Endothelial cell of umbilical vein (primary cell): ENCODE measurements around the gene TMTC1. TPM values are rescaled to one million over a fixed set of nuclear protein-coding genes. Genes with fewer than 3 reads are reported as not detected.

Source experiments
- BruUV-seq: library from RNA; stranded (reverse); fragments of 400-500 nt; replicated peaks from 2 replicates; lab custom pipeline; 2021; lab: Mats Ljungman, UMichigan
- CTCF ChIA-PET: fragments of 300-600, 350-600 bp; sonication (Branson Sonifier 250); formaldehyde crosslinking; loops from one replicate; lab custom pipeline; 2021; ENCODE audit warnings: antibody characterized with exemption, inconsistent platforms; lab: Charles Lee
- POLR2A ChIA-PET: fragments of 300-600, 350-600 bp; sonication (Branson Sonifier 250); formaldehyde crosslinking; loops from one replicate; lab custom pipeline; 2021; ENCODE audit warnings: antibody characterized with exemption, inconsistent platforms; lab: Charles Lee
- DNase-seq: peaks from one replicate; pipeline ENCODE4 v3.0.0-alpha.2; 2011; ENCODE audit warnings: low read depth, low spot score
- FAIRE-seq: peaks from 2 replicates; lab custom pipeline; 2011; peaks lifted over from hg19 to GRCh38; lab: Jason Lieb, UNC
- H2AFZ ChIP-seq: 2 replicates; pipeline ENCODE4 v1.6.0; 2012; ENCODE audit warnings: low read depth, low read length, control low read depth, inconsistent platforms
- H3K27ac ChIP-seq: 2 replicates; pipeline ENCODE4 v1.5.1; 2011; ENCODE audit warnings: low read depth, mild to moderate bottlenecking, control low read depth, low read length, moderate library complexity; ENCODE audit not compliant: insufficient read depth
- H3K27me3 ChIP-seq, 2 experiments: 2 replicates each; pipeline versions ENCODE4 v1.6.0 to v1.6.1; 2011; ENCODE audit warnings: low read length in 2 of 2, mixed read lengths in 1 of 2; ENCODE audit not compliant: control insufficient read depth in 2 of 2, insufficient read depth in 2 of 2
- H3K36me3 ChIP-seq, 2 experiments: 2 replicates in 1 of 2; 3 replicates in 1 of 2; pipeline ENCODE4 v1.5.1; 2011; ENCODE audit warnings: low read length in 2 of 2, mild to moderate bottlenecking in 1 of 2, moderate library complexity in 1 of 2; ENCODE audit not compliant: control insufficient read depth in 2 of 2, insufficient read depth in 2 of 2; ENCODE audit errors: extremely low read depth in 1 of 2
- H3K4me1 ChIP-seq: 3 replicates; pipeline ENCODE4 v1.5.1; 2011; ENCODE audit warnings: mild to moderate bottlenecking, low read length; ENCODE audit not compliant: control insufficient read depth, insufficient read depth; ENCODE audit errors: extremely low read depth
- H3K4me2 ChIP-seq: 2 replicates; pipeline ENCODE4 v1.6.1; 2011; ENCODE audit warnings: low read length, control low read depth, mixed read lengths; ENCODE audit not compliant: insufficient read depth
- H3K4me3 ChIP-seq, 3 experiments: fragments of 200-600 bp in 1 of 3; sonication (generic), shearing (Covaris generic) in 1 of 3; replicated peaks in 1 of 3; 2 replicates each; pipeline ENCODE4 v1.5.1; 2011 to 2016; ENCODE audit warnings: control low read depth in 3 of 3, low read length in 3 of 3, mild to moderate bottlenecking in 2 of 3, inconsistent platforms in 1 of 3, low read depth in 1 of 3, moderate library complexity in 1 of 3; ENCODE audit not compliant: insufficient read depth in 1 of 3
- H3K79me2 ChIP-seq: 2 replicates; pipeline ENCODE4 v1.6.0; 2012; ENCODE audit warnings: low read length, inconsistent platforms; ENCODE audit not compliant: control insufficient read depth, insufficient read depth
- H3K9ac ChIP-seq: replicated peaks from 2 replicates; pipeline ENCODE3; 2011; ENCODE audit warnings: low read length, control low read depth; ENCODE audit not compliant: insufficient read depth; ENCODE audit errors: extremely low read depth
- H3K9me1 ChIP-seq: replicated peaks from 3 replicates; pipeline ENCODE4 v1.6.0; 2011; ENCODE audit warnings: mild to moderate bottlenecking, low read length; ENCODE audit not compliant: control insufficient read depth, insufficient read depth; ENCODE audit errors: extremely low read depth
- H3K9me3 ChIP-seq: replicated peaks from 2 replicates; pipeline ENCODE4 v1.5.1; 2012; ENCODE audit warnings: low read length, inconsistent platforms; ENCODE audit not compliant: control insufficient read depth, insufficient read depth
- H4K20me1 ChIP-seq: replicated peaks from 2 replicates; pipeline ENCODE3; 2011; ENCODE audit warnings: mild to moderate bottlenecking, low read length; ENCODE audit not compliant: control insufficient read depth, insufficient read depth; ENCODE audit errors: extremely low read depth
- EZH2 ChIP-seq: IDR thresholded peaks from 2 replicates; pipeline ENCODE4 v1.6.1; 2012; ENCODE audit warnings: borderline replicate concordance, low read depth, mild to moderate bottlenecking, moderate library complexity, low read length, inconsistent platforms; ENCODE audit not compliant: severe bottlenecking
- FOS ChIP-seq: IDR thresholded peaks from 2 replicates; pipeline ENCODE4 v1.6.1; 2011; ENCODE audit warnings: mild to moderate bottlenecking, low read length, moderate library complexity, borderline replicate concordance; ENCODE audit not compliant: insufficient read depth
- GATA2 ChIP-seq: IDR thresholded peaks from 2 replicates; pipeline ENCODE4 v1.7.0; 2011; ENCODE audit warnings: low read depth, mild to moderate bottlenecking, moderate library complexity, mixed read lengths, low read length; ENCODE audit not compliant: insufficient read length, insufficient read depth
- JUN ChIP-seq: IDR thresholded peaks from 2 replicates; pipeline ENCODE4 v1.6.1; 2011; ENCODE audit warnings: borderline replicate concordance, low read depth; ENCODE audit not compliant: insufficient read length, insufficient read depth
- MYC ChIP-seq: IDR thresholded peaks from one replicate; pipeline ENCODE4 v1.6.1; 2011; ENCODE audit warnings: mild to moderate bottlenecking, low read depth, low read length
- POLR2A ChIP-seq: IDR thresholded peaks from 2 replicates; pipeline ENCODE4 v1.6.1; 2012; ENCODE audit warnings: low read depth, mild to moderate bottlenecking, control low read depth, low read length
- POLR2AphosphoS5 ChIP-seq: IDR thresholded peaks from 2 replicates; pipeline ENCODE4 v1.6.1; 2012; ENCODE audit warnings: low read depth, mild to moderate bottlenecking, control low read depth, low read length, moderate library complexity; ENCODE audit not compliant: insufficient read depth
- dilution Hi-C: fragments of 300-500 bp; cut with MboI; formaldehyde crosslinking; loops from one replicate; pipeline ENCODE4 v1.15.0; 2019; ENCODE audit warnings: low sequenced_read_pairs; ENCODE audit not compliant: extremely low pct_ligation_motif_present
- intact Hi-C: fragments of 100-400 bp; cut with micrococcal nuclease; formaldehyde crosslinking; loops from one replicate; pipeline ENCODE4 v1.10.0; 2022
- polyA plus RNA-seq, 4 experiments: library from polyadenylated mRNA; depleted of rRNA in 3 of 4; stranded (reverse) in 3 of 4; unstranded in 1 of 4; fragments of >200 nt; gene quantifications; 2 replicates each; pipeline versions ENCODE4 v1.2.1 to v1.2.3, GENCODE V29; 2011 to 2012; ENCODE audit warnings: missing spikeins in 1 of 4
- total RNA-seq: library from RNA; stranded (reverse); gene quantifications from 2 replicates; pipeline ENCODE4 v1.2.3, GENCODE V29; 2021
- TF ChIP-seq, protein P1 (sequence below): IDR thresholded peaks from 2 replicates; pipeline ENCODE4 v1.6.1; 2011; ENCODE audit not compliant: insufficient read depth, insufficient read length
- TF ChIP-seq, protein P2 (sequence below), 2 donors: IDR thresholded peaks; 1 replicate in 1 of 2; 2 replicates in 1 of 2; pipeline ENCODE4 v1.5.1; 2011; ENCODE audit warnings: low read length in 2 of 2, mild to moderate bottlenecking in 2 of 2, moderate library complexity in 2 of 2, control low read depth in 1 of 2, inconsistent platforms in 1 of 2, low read depth in 1 of 2; ENCODE audit not compliant: insufficient read depth in 1 of 2; ENCODE audit errors: extremely low read depth in 1 of 2

TMTC1 gene
- total and polyA plus RNA-seq, 2 donors (not counting 3 experiments of a cell fraction or from before 2014, with no cell fraction given) = 5.4 to 5.9 TPM

DNA sequence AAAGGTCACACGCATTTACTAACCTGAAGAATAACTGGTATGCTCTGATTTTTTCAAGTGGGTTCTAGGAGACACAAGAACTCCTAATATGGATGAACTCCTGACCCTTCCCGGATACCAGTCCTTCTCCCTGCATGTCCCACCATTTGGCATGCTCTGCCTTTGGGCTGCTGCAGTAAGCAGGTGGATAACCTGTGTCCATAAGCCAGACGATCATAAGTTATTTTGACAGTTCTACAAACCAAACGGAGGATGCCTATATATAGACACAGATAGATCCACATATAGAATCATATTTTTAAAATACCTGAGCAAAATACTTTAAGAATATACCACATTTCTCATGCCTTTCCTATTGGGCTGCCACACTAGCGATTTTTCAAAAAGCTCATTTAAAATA is 49.4 kb downstream of the TMTC1 start:
- Histone ChIP-seq H3K4me1 (peaks cover 14% of the 10 kb centered on the region), H3K9me3 (no peaks in the 10 kb centered on the region), H3K27ac (no peak overlapping the region), H4K20me1 (no peaks in the 10 kb centered on the region), H3K4me2 (no peak overlapping the region), H2AFZ (no peak overlapping the region), H3K36me3 (no peaks in the 10 kb centered on the region), H3K79me2 (no peaks in the 10 kb centered on the region), H3K9ac (no peak overlapping the region), H3K27me3 (no peaks in the 10 kb centered on the region), H3K9me1 (no peaks in the 10 kb centered on the region), H3K4me3 (no peak overlapping the region)
- TF ChIP-seq MYC (no peak), POLR2AphosphoS5 (no peak), FOS (no peak), POLR2A (no peak), GATA2 (no peak), EZH2 (no peak)
- TF ChIP-seq, protein P1, sequence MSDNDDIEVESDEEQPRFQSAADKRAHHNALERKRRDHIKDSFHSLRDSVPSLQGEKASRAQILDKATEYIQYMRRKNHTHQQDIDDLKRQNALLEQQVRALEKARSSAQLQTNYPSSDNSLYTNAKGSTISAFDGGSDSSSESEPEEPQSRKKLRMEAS = no peak
- BruUV-seq = no TSS peak
- DNase-seq = no peak
- ChIA-PET CTCF (interaction anchor here (1.4 kb wide), 1 partner anchor 8 kb away, joined by 4 read pairs; no protein-coding TSS in a partner anchor), POLR2A (no interaction called here)
- FAIRE-seq = no peak
- dilution Hi-C loops (no loop called here), intact Hi-C loops (no loop called here)

DNA sequence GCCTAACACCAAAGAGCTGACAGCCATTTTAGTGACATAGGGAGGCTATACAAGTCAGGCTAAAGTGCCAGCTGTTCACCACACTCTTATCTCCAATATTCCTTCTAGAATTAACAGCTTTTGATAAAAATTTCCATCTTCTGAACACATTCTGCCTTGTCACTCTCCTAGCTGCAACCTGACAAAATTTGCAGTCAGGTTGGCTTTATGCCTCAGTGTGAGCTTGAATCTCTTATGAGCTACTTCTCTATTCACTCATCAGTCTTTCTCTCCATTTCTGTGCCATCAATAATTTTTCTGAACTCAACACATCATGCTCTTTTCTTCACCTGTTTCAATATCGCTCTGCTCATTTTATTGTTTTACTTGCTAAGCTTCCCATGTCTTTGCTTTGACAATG is 50.2 kb downstream of the TMTC1 start:
- no peak overlapping the region for H2AFZ ChIP-seq
- H3K9ac ChIP-seq = no peak overlapping the region
- ChIA-PET CTCF (interaction anchor here (1.4 kb wide), 1 partner anchor 9 kb away, joined by 4 read pairs; no protein-coding TSS in a partner anchor), POLR2A (no interaction called here)
- no peak for FAIRE-seq
- H3K9me1 ChIP-seq = no peaks in the 10 kb centered on the region
- no peaks in the 10 kb centered on the region for H3K79me2 ChIP-seq
- dilution Hi-C loops (no loop called here), intact Hi-C loops (no loop called here)
- DNase-seq = no peak
- no peaks in the 10 kb centered on the region for H3K27me3 ChIP-seq
- TF ChIP-seq GATA2 (no peak), POLR2AphosphoS5 (no peak), FOS (no peak), MYC (no peak), EZH2 (no peak), POLR2A (no peak), JUN (no peak)
- TF ChIP-seq, protein P2, sequence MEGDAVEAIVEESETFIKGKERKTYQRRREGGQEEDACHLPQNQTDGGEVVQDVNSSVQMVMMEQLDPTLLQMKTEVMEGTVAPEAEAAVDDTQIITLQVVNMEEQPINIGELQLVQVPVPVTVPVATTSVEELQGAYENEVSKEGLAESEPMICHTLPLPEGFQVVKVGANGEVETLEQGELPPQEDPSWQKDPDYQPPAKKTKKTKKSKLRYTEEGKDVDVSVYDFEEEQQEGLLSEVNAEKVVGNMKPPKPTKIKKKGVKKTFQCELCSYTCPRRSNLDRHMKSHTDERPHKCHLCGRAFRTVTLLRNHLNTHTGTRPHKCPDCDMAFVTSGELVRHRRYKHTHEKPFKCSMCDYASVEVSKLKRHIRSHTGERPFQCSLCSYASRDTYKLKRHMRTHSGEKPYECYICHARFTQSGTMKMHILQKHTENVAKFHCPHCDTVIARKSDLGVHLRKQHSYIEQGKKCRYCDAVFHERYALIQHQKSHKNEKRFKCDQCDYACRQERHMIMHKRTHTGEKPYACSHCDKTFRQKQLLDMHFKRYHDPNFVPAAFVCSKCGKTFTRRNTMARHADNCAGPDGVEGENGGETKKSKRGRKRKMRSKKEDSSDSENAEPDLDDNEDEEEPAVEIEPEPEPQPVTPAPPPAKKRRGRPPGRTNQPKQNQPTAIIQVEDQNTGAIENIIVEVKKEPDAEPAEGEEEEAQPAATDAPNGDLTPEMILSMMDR (IDR thresholded peaks at IDR 0.05; ENCODE audit: extremely low read depth in 1 of 2, insufficient read depth in 1 of 2, low read depth in 1 of 2, low read length in 2 of 2) = no peak
- TF ChIP-seq, protein P1 = no peak
- no peak overlapping the region for H3K4me2 ChIP-seq
- H3K27ac ChIP-seq = no peak overlapping the region
- H3K9me3 ChIP-seq = no peaks in the 10 kb centered on the region
- H3K4me3 ChIP-seq = no peak overlapping the region
- no peaks in the 10 kb centered on the region for H3K36me3 ChIP-seq
- BruUV-seq = no TSS peak
- no peaks in the 10 kb centered on the region for H4K20me1 ChIP-seq
- peaks cover 14% of the 10 kb centered on the region for H3K4me1 ChIP-seq
